RWPE2 (cell line): ENCODE results near the gene RNF4.
A peak's percentile ranks its signal among the peaks of the same experiment; 100 is the strongest.

ENCODE experiments used
- ATAC-seq: fragments of 200-7000 bp; cut with Tn5 transposase; 3 replicates; pipeline ENCODE4 v1.9.1; 2021; ENCODE audit warnings: low read depth
- DNase-seq: peaks from one replicate; pipeline ENCODE4 v3.0.0-alpha.2; 2020; ENCODE audit warnings: low spot score
- H3K27ac ChIP-seq: fragments of 450-650 bp; 2 replicates; pipeline ENCODE4 v1.5.1; 2017; ENCODE audit warnings: mild to moderate bottlenecking; ENCODE audit not compliant: poor library complexity, severe bottlenecking
- H3K27me3 ChIP-seq: fragments of 250-450 bp; sonication (Bioruptor Pico); 2 replicates; pipeline ENCODE4 v1.5.1; 2021; ENCODE audit warnings: mild to moderate bottlenecking, moderate library complexity; ENCODE audit not compliant: insufficient read depth, poor library complexity, severe bottlenecking
- H3K36me3 ChIP-seq: fragments of 250-450 bp; sonication (Bioruptor Pico); 2 replicates; pipeline ENCODE4 v1.5.1; 2020; ENCODE audit warnings: low read depth, mild to moderate bottlenecking, moderate library complexity
- H3K4me1 ChIP-seq: fragments of 250-450 bp; sonication (Bioruptor Pico); 2 replicates; pipeline ENCODE4 v1.5.1; 2021; ENCODE audit warnings: mild to moderate bottlenecking, moderate library complexity; ENCODE audit not compliant: insufficient read depth, poor library complexity, severe bottlenecking
- H3K4me3 ChIP-seq: fragments of 250-450 bp; sonication (Bioruptor Pico); 2 replicates; pipeline ENCODE4 v1.5.1; 2021; ENCODE audit warnings: mild to moderate bottlenecking, moderate library complexity; ENCODE audit not compliant: severe bottlenecking
- H3K9me3 ChIP-seq: fragments of 250-450 bp; sonication (Bioruptor Pico); 2 replicates; pipeline ENCODE4 v1.5.1; 2021; ENCODE audit warnings: mild to moderate bottlenecking, moderate library complexity; ENCODE audit not compliant: severe bottlenecking
- TF ChIP-seq, protein P1 (sequence below): fragments of 450-650 bp; IDR thresholded peaks from one replicate; pipeline ENCODE4 v1.5.1; 2017; ENCODE audit warnings: mild to moderate bottlenecking, moderate library complexity; ENCODE audit not compliant: poor library complexity, severe bottlenecking

The RNF4 gene

DNA sequence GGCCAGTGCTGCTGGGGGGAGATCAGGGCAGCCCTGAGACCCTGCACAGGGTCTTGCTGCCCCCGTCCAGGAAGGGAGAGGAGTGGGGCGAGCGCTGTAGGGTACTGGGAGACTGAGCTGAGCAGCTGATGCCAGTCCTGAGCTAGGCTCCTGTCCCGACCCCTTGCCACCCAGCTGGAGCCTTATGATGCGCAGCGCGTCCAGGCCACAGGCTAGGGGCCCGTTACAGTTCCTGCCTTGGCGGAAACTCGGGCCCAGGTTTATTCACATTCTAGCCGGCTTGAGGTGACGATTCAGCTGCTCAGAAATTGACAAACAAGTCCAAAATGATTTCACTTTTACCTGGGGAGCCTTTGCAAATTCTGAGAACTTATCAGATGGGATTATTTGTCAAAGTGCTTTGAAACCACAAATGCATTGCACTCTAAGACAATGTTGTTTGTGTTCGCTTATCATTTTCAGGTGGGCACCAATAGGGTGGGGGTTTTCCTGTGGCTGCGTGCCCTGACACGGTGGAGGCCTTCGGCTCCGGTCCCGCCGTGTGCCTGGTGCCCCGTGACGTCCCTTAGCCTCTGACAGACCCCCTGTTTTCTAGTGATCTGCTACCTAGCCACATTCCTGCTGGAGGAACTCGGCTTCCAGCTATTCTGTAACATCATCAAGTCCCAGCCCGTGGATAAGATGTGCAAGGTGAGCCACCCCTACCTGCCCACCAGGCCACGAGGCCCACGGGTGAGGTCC lies 31.3 kb upstream of the RNF4 start:
- ATAC-seq (no peak), DNase-seq (no peak)
- TF ChIP-seq, protein P1, sequence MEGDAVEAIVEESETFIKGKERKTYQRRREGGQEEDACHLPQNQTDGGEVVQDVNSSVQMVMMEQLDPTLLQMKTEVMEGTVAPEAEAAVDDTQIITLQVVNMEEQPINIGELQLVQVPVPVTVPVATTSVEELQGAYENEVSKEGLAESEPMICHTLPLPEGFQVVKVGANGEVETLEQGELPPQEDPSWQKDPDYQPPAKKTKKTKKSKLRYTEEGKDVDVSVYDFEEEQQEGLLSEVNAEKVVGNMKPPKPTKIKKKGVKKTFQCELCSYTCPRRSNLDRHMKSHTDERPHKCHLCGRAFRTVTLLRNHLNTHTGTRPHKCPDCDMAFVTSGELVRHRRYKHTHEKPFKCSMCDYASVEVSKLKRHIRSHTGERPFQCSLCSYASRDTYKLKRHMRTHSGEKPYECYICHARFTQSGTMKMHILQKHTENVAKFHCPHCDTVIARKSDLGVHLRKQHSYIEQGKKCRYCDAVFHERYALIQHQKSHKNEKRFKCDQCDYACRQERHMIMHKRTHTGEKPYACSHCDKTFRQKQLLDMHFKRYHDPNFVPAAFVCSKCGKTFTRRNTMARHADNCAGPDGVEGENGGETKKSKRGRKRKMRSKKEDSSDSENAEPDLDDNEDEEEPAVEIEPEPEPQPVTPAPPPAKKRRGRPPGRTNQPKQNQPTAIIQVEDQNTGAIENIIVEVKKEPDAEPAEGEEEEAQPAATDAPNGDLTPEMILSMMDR, result no peak
- Histone ChIP-seq H3K4me3 (no peak overlapping the region), H3K4me1 (no peaks in the 10 kb centered on the region), H3K36me3 (no peaks in the 10 kb centered on the region), H3K27ac (no peak overlapping the region), H3K9me3 (no peaks in the 10 kb centered on the region), H3K27me3 (no peaks in the 10 kb centered on the region)

DNA sequence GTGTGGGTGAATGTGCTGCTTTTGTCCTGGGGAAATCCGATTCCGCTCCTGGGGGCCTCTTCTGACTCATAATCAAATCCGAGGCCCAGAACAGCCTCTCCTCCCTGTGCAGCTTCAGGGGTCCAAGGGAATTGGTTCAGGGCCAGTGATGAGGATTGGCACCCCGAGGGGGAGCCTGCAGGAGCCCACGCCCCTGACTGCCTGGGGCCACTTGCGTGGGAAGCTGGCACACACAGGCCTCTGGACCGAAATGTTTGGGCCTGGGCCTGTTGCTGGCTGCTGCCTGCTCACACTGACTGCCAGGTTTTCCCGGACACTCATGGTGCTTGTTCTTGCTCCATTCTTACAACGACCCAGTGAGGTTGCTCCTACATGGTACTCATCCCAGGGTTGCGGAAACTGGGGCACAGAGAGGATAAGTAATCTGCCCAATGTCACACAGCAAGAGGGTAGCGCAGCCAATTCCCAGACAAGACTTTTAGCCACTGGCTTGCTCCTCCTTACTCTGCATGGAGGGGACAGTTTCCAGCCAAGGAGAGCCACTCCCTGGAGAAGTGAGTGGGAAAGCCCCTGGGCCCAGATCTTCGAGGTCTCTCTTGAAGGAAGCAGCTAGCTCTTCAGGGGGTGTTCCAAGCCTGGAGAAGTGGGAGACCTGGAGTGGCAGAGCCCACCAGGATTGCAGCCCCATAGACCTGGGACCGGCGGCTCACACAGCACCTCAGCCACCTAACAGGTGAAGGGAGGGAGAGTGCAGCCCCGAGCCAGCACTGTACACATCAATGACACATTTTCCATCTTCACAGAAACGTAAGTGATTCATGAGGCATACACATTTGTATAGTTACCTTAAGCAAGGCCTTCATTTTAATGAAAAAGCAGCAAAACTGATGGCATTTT lies 29.8 kb upstream of the RNF4 start:
- Histone ChIP-seq H3K9me3 (no peaks in the 10 kb centered on the region), H3K27ac (no peak overlapping the region), H3K4me3 (no peak overlapping the region), H3K4me1 (no peaks in the 10 kb centered on the region), H3K27me3 (no peaks in the 10 kb centered on the region), H3K36me3 (no peaks in the 10 kb centered on the region)
- TF ChIP-seq, protein P1, result no peak
- DNase-seq (no peak), ATAC-seq (no peak)

DNA sequence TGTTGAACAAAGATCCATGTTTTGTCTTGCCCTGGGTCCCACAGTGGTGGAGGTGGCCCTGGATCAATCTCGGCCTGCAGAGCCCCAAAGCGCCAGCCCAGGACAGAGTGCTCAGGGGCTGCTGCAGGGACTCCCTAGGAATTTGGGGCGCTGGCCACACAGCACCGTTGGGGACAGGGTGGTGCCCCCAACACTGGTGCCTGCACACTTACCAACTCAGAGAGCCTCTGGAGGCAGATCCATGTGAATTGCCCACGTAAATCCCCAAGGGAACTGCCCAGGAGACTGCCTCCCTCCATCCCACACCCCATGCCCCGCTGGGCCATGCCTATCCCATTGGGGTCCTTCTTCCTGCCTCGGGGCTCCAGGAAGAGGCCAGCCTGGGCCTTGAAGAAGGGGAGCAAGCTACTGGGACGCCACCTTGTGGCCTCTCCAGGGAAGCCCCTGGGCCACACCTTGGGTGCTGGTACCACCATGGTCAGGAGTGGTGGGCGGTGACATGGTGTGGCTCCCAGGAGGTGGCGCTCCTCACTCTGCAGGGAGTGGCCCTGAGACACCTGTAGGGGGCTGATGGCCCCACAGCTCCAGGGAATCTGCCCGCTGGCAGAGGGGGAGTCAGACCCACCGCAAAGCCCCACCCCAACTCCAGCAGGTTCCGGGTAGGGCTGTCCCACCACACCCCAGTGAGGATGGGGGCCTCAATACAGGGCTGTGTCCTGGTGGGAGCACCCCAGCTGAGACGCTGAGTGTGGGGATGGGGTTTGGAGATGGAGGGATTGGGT lies 27.3 kb upstream of the RNF4 start:
- TF ChIP-seq, protein P1, result peak; percentile 55
- DNase-seq, result peak; percentile 67
- Histone ChIP-seq H3K4me3 (no peak overlapping the region), H3K27me3 (no peaks in the 10 kb centered on the region), H3K36me3 (no peaks in the 10 kb centered on the region), H3K9me3 (no peaks in the 10 kb centered on the region), H3K4me1 (no peaks in the 10 kb centered on the region), H3K27ac (no peak overlapping the region)
- ATAC-seq, result peak; percentile 67

DNA sequence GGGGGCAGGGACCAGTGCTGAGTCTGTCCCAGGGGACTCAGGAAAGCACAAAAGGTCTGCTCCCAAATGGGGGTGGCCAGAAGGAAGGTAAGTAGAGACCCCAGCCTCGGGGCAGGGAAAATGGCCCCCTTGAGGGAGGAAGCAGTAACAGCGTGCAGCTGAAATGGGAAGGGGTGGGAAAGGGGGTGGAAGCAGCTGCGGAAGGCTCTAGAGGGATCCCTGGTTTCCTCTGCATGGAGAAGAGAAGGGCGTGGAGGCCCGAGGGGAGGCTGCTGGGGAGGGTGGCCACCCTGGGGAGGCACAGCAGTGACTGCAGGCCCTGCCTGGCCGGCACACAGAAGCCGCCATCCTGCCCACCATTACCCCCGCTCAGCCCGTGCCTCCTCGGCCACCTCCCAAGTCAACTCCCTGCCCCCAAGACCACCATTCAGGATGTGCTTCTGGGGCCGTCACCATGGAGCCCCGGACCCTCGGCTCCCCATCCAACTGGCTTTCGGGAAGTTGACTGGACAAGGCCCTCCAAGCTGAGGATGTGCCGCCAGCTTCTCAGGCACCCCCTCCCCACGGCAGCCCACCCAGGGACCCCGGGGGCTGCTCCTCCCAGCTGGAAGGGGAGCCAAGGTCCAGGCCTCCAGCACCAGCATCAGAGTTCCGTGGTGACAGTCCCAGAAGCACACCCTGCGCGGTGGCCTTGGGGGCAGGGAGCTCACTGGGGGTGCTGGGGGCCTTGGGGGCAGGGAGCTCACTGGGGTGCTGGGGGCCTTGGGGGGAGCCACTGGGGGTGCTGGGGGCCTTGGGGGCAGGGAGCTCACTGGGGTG lies 26.5 kb upstream of the RNF4 start:
- Histone ChIP-seq H3K4me3 (no peak overlapping the region), H3K36me3 (no peaks in the 10 kb centered on the region), H3K27me3 (no peaks in the 10 kb centered on the region), H3K4me1 (no peaks in the 10 kb centered on the region), H3K27ac (no peak overlapping the region), H3K9me3 (no peaks in the 10 kb centered on the region)
- TF ChIP-seq, protein P1, result no peak
- ATAC-seq (no peak), DNase-seq (no peak)
